HFF-Myc (cell line): Measurements from ENCODE around the gene ATP1A4.

Experiments used
- DNase-seq: peaks from one replicate; pipeline ENCODE4 v3.0.0-alpha.2; 2011; ENCODE audit warnings: low read depth; ENCODE audit errors: extremely low read depth
- H3K4me3 ChIP-seq: replicated peaks from 2 replicates; pipeline ENCODE4 v1.5.1; 2011; ENCODE audit warnings: low read depth, mild to moderate bottlenecking, control low read depth, low read length
- CTCF ChIP-seq: IDR thresholded peaks from 2 replicates; pipeline ENCODE4 v1.5.1; 2012; ENCODE audit warnings: mild to moderate bottlenecking, low read depth, low read length, control low read depth; ENCODE audit errors: missing control alignments

The ATP1A4 gene

GRCh38 chr1:160151303-160151702 lies at the start of gene ATP1A4:
TSS of gene ATP1A4 (plus strand) at chr1:160151603. CDS start at chr1:160152041, 438 bp downstream.
- no peak within 1 kb of the TSS for H3K4me3 ChIP-seq
- TF ChIP-seq CTCF, result no peak
- DNase-seq, result no peak

DNA sequence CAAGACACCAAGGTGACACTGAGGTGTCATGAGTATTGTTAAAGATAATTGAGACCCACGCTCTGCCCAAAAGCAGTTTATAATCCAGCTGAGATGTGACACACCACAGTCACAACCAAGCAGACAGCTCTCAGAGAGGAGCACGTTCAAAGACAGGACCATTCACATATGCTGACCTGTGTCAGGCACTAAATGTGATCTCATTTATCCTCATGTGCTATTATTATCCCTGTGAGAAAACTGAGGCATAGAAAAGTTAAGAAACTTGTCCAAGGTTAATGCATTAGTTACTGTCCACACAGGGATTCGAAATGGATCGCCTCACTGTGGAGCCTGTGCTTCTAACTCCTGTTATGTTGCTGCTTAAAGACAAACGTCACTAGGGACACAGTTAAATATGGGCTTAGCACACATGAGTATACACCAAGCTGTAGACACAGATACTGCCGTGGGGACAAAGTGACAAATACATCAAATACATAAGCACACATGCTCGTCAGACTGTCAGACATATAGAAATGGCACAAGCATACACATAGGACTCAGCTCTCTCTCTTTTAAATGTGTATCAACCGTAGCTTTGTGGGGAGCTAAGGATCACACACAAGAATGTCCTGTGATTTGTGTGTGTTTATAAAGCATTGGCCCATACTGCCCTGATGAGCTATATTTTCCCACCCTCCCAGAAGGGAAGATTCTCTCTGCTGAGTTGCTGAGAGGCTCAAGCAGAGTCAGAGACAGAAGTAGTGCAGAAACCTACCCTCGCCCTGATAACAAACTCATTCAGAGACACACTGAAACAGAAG lies 49.5 kb upstream of the ATP1A4 start:
- DNase-seq, result no peak

GRCh38 chr1:160103658-160104408 lies 47.6 kb upstream of the ATP1A4 start:
- H3K4me3 ChIP-seq, result no peak overlapping the region
- no peak for DNase-seq
- no peak for TF ChIP-seq CTCF

More for the DNA sequence above, 49.5 kb upstream of the ATP1A4 start:
- no peak for TF ChIP-seq CTCF
- no peak overlapping the region for H3K4me3 ChIP-seq

DNA sequence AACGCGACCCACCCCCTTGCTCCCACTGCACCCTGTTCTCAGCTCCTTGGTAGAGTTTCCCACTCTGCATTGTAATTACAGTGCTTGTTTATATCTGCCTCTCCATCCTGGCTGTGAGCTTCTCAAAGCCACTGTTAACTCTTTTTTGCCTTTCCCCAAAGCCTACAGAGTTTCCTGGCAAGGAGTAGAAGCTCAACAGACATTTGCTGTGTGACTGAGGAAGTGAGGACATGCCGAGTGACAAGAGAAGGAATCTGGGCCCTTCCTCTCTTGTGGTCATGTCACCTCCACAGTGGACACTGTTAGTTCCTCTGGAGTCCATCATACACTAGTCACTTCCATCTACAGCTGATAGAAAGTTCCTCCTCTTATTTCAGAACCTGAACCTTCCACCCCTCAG lies 46.9 kb upstream of the ATP1A4 start:
- H3K4me3 ChIP-seq, result no peak overlapping the region
- DNase-seq, result no peak
- TF ChIP-seq CTCF, result no peak

- no peak for DNase-seq
- no peak overlapping the region for H3K4me3 ChIP-seq
- TF ChIP-seq CTCF, result no peak
These were observed 46.2 kb upstream of the ATP1A4 start for GRCh38 chr1:160105155-160105554.

DNA sequence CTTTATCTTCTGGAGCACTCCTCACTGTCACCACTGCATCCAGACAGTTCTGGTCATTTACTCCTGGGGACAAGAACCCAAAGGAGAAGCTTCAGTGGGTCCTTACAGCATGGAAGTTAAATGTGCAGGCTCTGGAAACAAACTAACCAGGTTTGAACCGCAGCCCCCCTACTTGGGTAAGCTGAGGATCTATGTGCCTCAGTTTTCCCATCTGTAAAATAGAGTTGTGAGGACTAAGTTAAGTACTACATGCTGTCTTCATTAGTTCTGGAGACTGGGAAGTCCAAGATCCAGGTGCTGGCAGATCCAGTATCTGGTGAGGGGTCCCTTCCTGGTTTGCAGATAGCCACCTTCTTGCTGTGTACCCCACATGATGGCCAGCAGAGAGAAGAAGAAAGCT lies 43.9 kb upstream of the ATP1A4 start:
- DNase-seq, result no peak
- TF ChIP-seq CTCF, result no peak
- no peak overlapping the region for H3K4me3 ChIP-seq
